GM12878 (cell line): ENCODE data around the gene ACSL1. TPM values are rescaled to one million over a fixed set of nuclear protein-coding genes. Genes with fewer than 3 reads are reported as not detected.

ENCODE experiments used
- ATAC-seq: fragments of 200-7000 bp; cut with Tn5 transposase; 3 replicates; pipeline ENCODE4 v1.9.1; 2020; ENCODE audit warnings: mild to moderate bottlenecking, moderate library complexity
- BruUV-seq: library from RNA; stranded (reverse); fragments of 400-500 nt; replicated peaks from 2 replicates; lab custom pipeline; 2021; lab: Mats Ljungman, UMichigan
- CTCF ChIA-PET: fragments of 300-600 bp; sonication (Branson Sonifier 250); formaldehyde crosslinking; extraction: SDS; loops from one replicate; lab custom pipeline; 2021; ENCODE audit warnings: inconsistent platforms; lab: Yijun Ruan, JAX
- POLR2A ChIA-PET: fragments of 350-600 bp; formaldehyde crosslinking; extraction: SDS; loops from one replicate; lab custom pipeline; 2021; ENCODE audit warnings: inconsistent platforms; lab: Charles Lee
- RAD21 ChIA-PET: fragments of 300-600 bp; sonication (Branson Sonifier 250); formaldehyde crosslinking; loops from one replicate; lab custom pipeline; 2023; ENCODE audit warnings: antibody characterized with exemption; ENCODE audit not compliant: unreplicated experiment; lab: Charles Lee
- SMC1A ChIA-PET: fragments of 300-600 bp; sonication (Branson Sonifier 250); formaldehyde crosslinking; loops from one replicate; lab custom pipeline; 2023; ENCODE audit not compliant: unreplicated experiment, uncharacterized antibody; lab: Charles Lee
- DNase-seq: peaks from one replicate; pipeline ENCODE4 v3.0.0-alpha.2; 2011; ENCODE audit warnings: low read depth, low spot score
- FAIRE-seq: peaks from 3 replicates; lab custom pipeline; 2011; peaks lifted over from hg19 to GRCh38; lab: Jason Lieb, UNC
- H2AFZ ChIP-seq: 2 replicates; pipeline ENCODE4 v1.6.0; 2011; ENCODE audit warnings: low read depth, low read length, control low read depth; ENCODE audit not compliant: control insufficient read depth
- H3K27ac ChIP-seq: 2 replicates; pipeline ENCODE4 v1.5.1; 2011; ENCODE audit warnings: control low read depth; ENCODE audit not compliant: control insufficient read depth, insufficient read depth
- H3K27me3 ChIP-seq, 2 experiments: replicated peaks in 1 of 2; 2 replicates each; pipeline versions ENCODE4 v1.6.0 to v1.6.1; 2011; ENCODE audit warnings: low read length in 1 of 2; ENCODE audit not compliant: control insufficient read depth in 2 of 2, insufficient read depth in 2 of 2
- H3K36me3 ChIP-seq, 2 experiments: 2 replicates each; pipeline ENCODE4 v1.5.1; 2011; ENCODE audit warnings: low read length in 1 of 2; ENCODE audit not compliant: control insufficient read depth in 2 of 2, insufficient read depth in 2 of 2
- H3K4me1 ChIP-seq: 2 replicates; pipeline ENCODE4 v1.6.1; 2011; ENCODE audit warnings: mild to moderate bottlenecking, low read length, moderate library complexity, mixed read lengths; ENCODE audit not compliant: control insufficient read depth, insufficient read depth
- H3K4me2 ChIP-seq: 2 replicates; pipeline ENCODE4 v1.6.0; 2011; ENCODE audit warnings: control low read depth; ENCODE audit not compliant: control insufficient read depth, insufficient read depth
- H3K4me3 ChIP-seq: fragments of 200-600 bp; sonication (generic); 2 replicates; pipeline ENCODE4 v1.5.1; 2016
- H3K79me2 ChIP-seq: 2 replicates; pipeline ENCODE4 v1.6.0; 2011; ENCODE audit warnings: low read length; ENCODE audit not compliant: control insufficient read depth, insufficient read depth
- H3K9ac ChIP-seq: 2 replicates; pipeline ENCODE4 v1.8.0; 2011; ENCODE audit warnings: low read length, control low read depth, mixed read lengths; ENCODE audit not compliant: control insufficient read depth, insufficient read depth
- H3K9me3 ChIP-seq: replicated peaks from 3 replicates; pipeline ENCODE4 v1.5.1; 2011; ENCODE audit warnings: mild to moderate bottlenecking, low read length; ENCODE audit not compliant: control insufficient read depth, insufficient read depth
- H4K20me1 ChIP-seq: 2 replicates; pipeline ENCODE4 v1.6.0; 2011; ENCODE audit not compliant: control insufficient read depth, insufficient read depth
- BCLAF1 ChIP-seq: fragments of 450-650 bp; IDR thresholded peaks from 2 replicates; pipeline ENCODE4 v1.6.1; 2017; ENCODE audit warnings: antibody characterized with exemption, mild to moderate bottlenecking, moderate library complexity
- BMI1 ChIP-seq: fragments of 450-650 bp; IDR thresholded peaks from 2 replicates; pipeline ENCODE4 v1.6.1; 2016; ENCODE audit warnings: mild to moderate bottlenecking, moderate library complexity, borderline replicate concordance
- KAT2A ChIP-seq: conservative IDR thresholded peaks from 2 replicates; pipeline ENCODE4 v1.6.1; 2011; ENCODE audit warnings: low read depth, low read length; ENCODE audit not compliant: control insufficient read depth
- MEF2B ChIP-seq: fragments of 450-650 bp; IDR thresholded peaks from 2 replicates; pipeline ENCODE4 v1.6.1; 2018; ENCODE audit warnings: mild to moderate bottlenecking, moderate library complexity; ENCODE audit not compliant: partially characterized antibody, poor library complexity, severe bottlenecking
- MXI1 ChIP-seq: fragments of 150-350 bp; IDR thresholded peaks from 2 replicates; pipeline ENCODE4 v1.6.1; 2011; ENCODE audit warnings: low read depth, mild to moderate bottlenecking, inconsistent platforms, low read length, improper control_type of control experiment
- MYB ChIP-seq: fragments of 150-350 bp; IDR thresholded peaks from 2 replicates; pipeline ENCODE4 v1.6.1; 2014; ENCODE audit warnings: mild to moderate bottlenecking, low read depth, low read length, borderline replicate concordance
- NBN ChIP-seq: fragments of 450-650 bp; IDR thresholded peaks from 2 replicates; pipeline ENCODE4 v1.6.1; 2016
- NR2C2 ChIP-seq: IDR thresholded peaks from 2 replicates; pipeline ENCODE4 v1.6.1; 2011; ENCODE audit warnings: borderline replicate concordance, low read depth; ENCODE audit not compliant: control insufficient read depth, insufficient read length
- PAX5 ChIP-seq: IDR thresholded peaks from 2 replicates; pipeline ENCODE4 v1.6.1; 2011; ENCODE audit warnings: low read depth, low read length, borderline replicate concordance
- PML ChIP-seq: IDR thresholded peaks from 2 replicates; pipeline ENCODE4 v1.6.1; 2012; ENCODE audit warnings: low read length, inconsistent platforms
- POLR2AphosphoS2 ChIP-seq: IDR thresholded peaks from 2 replicates; pipeline ENCODE4 v1.6.1; 2011; ENCODE audit warnings: low read depth, mild to moderate bottlenecking, low read length, improper control_type of control experiment, moderate library complexity
- POU2F2 ChIP-seq: IDR thresholded peaks from 3 replicates; pipeline ENCODE4 v1.6.1; 2011; ENCODE audit warnings: low read depth, mild to moderate bottlenecking, low read length, borderline replicate concordance
- RUNX3 ChIP-seq: IDR thresholded peaks from 2 replicates; pipeline ENCODE4 v1.6.1; 2012; ENCODE audit warnings: low read length, inconsistent platforms
- SIX5 ChIP-seq: IDR thresholded peaks from 2 replicates; pipeline ENCODE4 v1.6.1; 2011; ENCODE audit warnings: mild to moderate bottlenecking, low read depth, low read length, moderate library complexity; ENCODE audit not compliant: severe bottlenecking
- WGBS: methylation state at CpG from one replicate; pipeline ENCODE4 v1.1.6; 2016; ENCODE audit warnings: low lambda C conversion rate; ENCODE audit not compliant: insufficient replicate concordance, insufficient coverage; ENCODE audit errors: missing lambda C conversion rate; 5-methylcytosine and 5-hydroxymethylcytosine counted together
- in situ Hi-C: fragments of 300-500 bp; cut with MboI; formaldehyde crosslinking; loops from 9 replicates; pipeline ENCODE4 v1.14.3; 2018; ENCODE audit warnings: mixed read lengths
- intact Hi-C: fragments of 100-400 bp; cut with micrococcal nuclease; formaldehyde crosslinking; loops from one replicate; pipeline ENCODE4 v1.14.2; 2022; ENCODE audit not compliant: unreplicated experiment
- polyA plus RNA-seq, 11 experiments: library from polyadenylated mRNA; depleted of rRNA in 4 of 11; unstranded in 6 of 11; stranded (reverse) in 5 of 11; fragments of >200 nt; fragmentation: Nextera tagmentation in 4 of 11; fragmentation: Illumina TruSeq in 1 of 11; extraction: Ambion mirVana in 4 of 11; extraction: Trizol in 1 of 11; gene quantifications; 1 replicate in 1 of 11; 2 replicates in 10 of 11; pipeline versions ENCODE4 v1.2.1 to v1.2.3, GENCODE V29; 2011 to 2016; ENCODE audit warnings: inconsistent platforms in 2 of 11, missing spikeins in 2 of 11, low read depth in 1 of 11
- total RNA-seq, 4 experiments: library from RNA; depleted of rRNA in 3 of 4; stranded (reverse); fragments of >200 nt in 3 of 4; fragmentation: Illumina TruSeq in 1 of 4; extraction: Trizol in 1 of 4; gene quantifications; 2 replicates each; pipeline versions ENCODE4 v1.2.1 to v1.2.3, GENCODE V29; 2013 to 2021

ACSL1 gene
- total and polyA plus RNA-seq, 10 of the 15 experiments (the other 5 are each of a cell fraction or from before 2014, with no cell fraction given): 30.7 to 68.1 (median 58.7) TPM

- no peak for TF ChIP-seq PAX5
- no peak for TF ChIP-seq PML
- no peak for TF ChIP-seq RUNX3
- TF ChIP-seq BCLAF1: no peak
- no peak for TF ChIP-seq POLR2AphosphoS2
- TF ChIP-seq NR2C2: no peak
- TF ChIP-seq, all 136 proteins: peak for 0
These were observed 42.9 kb upstream of the ACSL1 start (continued) for GRCh38 chr4:184868623-184869022.

- intact Hi-C loops (loop anchor here (5.0 kb wide), 1 partner anchor 42 kb away; no protein-coding TSS in a partner anchor), in situ Hi-C loops (no loop called here)
- H3K27ac ChIP-seq: no peak overlapping the region
- SMC1A ChIA-PET: interaction anchor here (0.7 kb wide), 1 partner anchor 10 kb away, joined by 3 read pairs; no protein-coding TSS in a partner anchor
- H4K20me1 ChIP-seq: no peaks in the 10 kb centered on the region
- H3K9ac ChIP-seq: no peak overlapping the region
- no peaks in the 10 kb centered on the region for H3K79me2 ChIP-seq
- no peaks in the 10 kb centered on the region for H3K27me3 ChIP-seq
- H3K4me1 ChIP-seq: peaks cover 34% of the 10 kb centered on the region
- H2AFZ ChIP-seq: no peak overlapping the region
- POLR2A ChIA-PET: interaction anchor here (1.0 kb wide), 1 partner anchor 17 kb away, joined by 4 read pairs; no protein-coding TSS in a partner anchor
- no TSS peak for BruUV-seq
- ATAC-seq (no peak), FAIRE-seq (no peak), DNase-seq (no peak)
- no peaks in the 10 kb centered on the region; the same call in 2 of the 3 replicates for H3K9me3 ChIP-seq
- H3K4me3 ChIP-seq: no peak overlapping the region
- no peaks in the 10 kb centered on the region for H3K36me3 ChIP-seq
- TF ChIP-seq KAT2A: no peak
- TF ChIP-seq BMI1: no peak
- TF ChIP-seq MEF2B: no peak
- TF ChIP-seq MXI1: no peak
- TF ChIP-seq NBN: no peak
- no peak for TF ChIP-seq NR2C2
- no peak for TF ChIP-seq POU2F2
- no peak for TF ChIP-seq SIX5
- TF ChIP-seq MYB: no peak
- 16% methylated on average over 3 of the region's 3 CpGs for WGBS
- CTCF ChIA-PET: no interaction called here
- no peak overlapping the region for H3K4me2 ChIP-seq
- RAD21 ChIA-PET: no interaction called here
These were observed 38.1 kb upstream of the ACSL1 start for GRCh38 chr4:184863916-184864315.
